Mesenchymal stem cell (in vitro differentiated cells and primary cell): ENCODE data around the gene XAGE1A. TPM values are rescaled to one million over a fixed set of nuclear protein-coding genes. Genes with fewer than 3 reads are reported as not detected.
"Not testable (repeated sequence)": the region's sequence is repeated elsewhere in the genome, so short reads cannot be mapped to it uniquely, and the experiment has no call there.

Experiments used
- DNase-seq: peaks from one replicate; pipeline ENCODE4 v3.0.0-alpha.2; 2013
- H2AFZ ChIP-seq: one replicate; pipeline ENCODE4 v1.6.1; 2013; ENCODE audit warnings: low read depth, mild to moderate bottlenecking, control low read depth, inconsistent platforms, low read length, moderate library complexity
- H2AK5ac ChIP-seq: 2 replicates; pipeline ENCODE4 v1.6.1; 2013; ENCODE audit warnings: low read length, moderate library complexity, mild to moderate bottlenecking, inconsistent platforms; ENCODE audit not compliant: severe bottlenecking
- H2BK120ac ChIP-seq: one replicate; pipeline ENCODE4 v1.6.1; 2013; ENCODE audit warnings: low read depth, mild to moderate bottlenecking, inconsistent platforms, low read length, moderate library complexity
- H2BK12ac ChIP-seq, 2 experiments: one replicate each; pipeline ENCODE4 v1.6.1; 2013; ENCODE audit warnings: inconsistent platforms in 2 of 2, low read length in 2 of 2, mild to moderate bottlenecking in 2 of 2, moderate library complexity in 2 of 2, control low read depth in 1 of 2
- H2BK15ac ChIP-seq: one replicate; pipeline ENCODE4 v1.6.1; 2013; ENCODE audit warnings: mild to moderate bottlenecking, low read depth, inconsistent platforms; ENCODE audit not compliant: poor library complexity, severe bottlenecking
- H2BK5ac ChIP-seq: 2 replicates; pipeline ENCODE4 v1.6.1; 2013; ENCODE audit warnings: low read depth, mild to moderate bottlenecking, low read length, control low read depth, inconsistent platforms; ENCODE audit not compliant: poor library complexity, severe bottlenecking
- H3K14ac ChIP-seq, 2 experiments: one replicate each; pipeline ENCODE4 v1.6.1; 2013; ENCODE audit warnings: inconsistent platforms in 2 of 2, low read length in 2 of 2, control low read depth in 1 of 2, mild to moderate bottlenecking in 1 of 2, moderate library complexity in 1 of 2
- H3K18ac ChIP-seq, 2 experiments: one replicate each; pipeline ENCODE4 v1.6.1; 2013; ENCODE audit warnings: inconsistent platforms in 2 of 2, low read length in 2 of 2, control low read depth in 1 of 2, low read depth in 1 of 2, mild to moderate bottlenecking in 1 of 2
- H3K23ac ChIP-seq, 2 experiments: one replicate each; pipeline ENCODE4 v1.6.1; 2013; ENCODE audit warnings: inconsistent platforms in 2 of 2, low read length in 2 of 2, mild to moderate bottlenecking in 2 of 2, moderate library complexity in 2 of 2, control low read depth in 1 of 2
- H3K27ac ChIP-seq: 2 replicates; pipeline ENCODE4 v1.5.1; 2013; ENCODE audit warnings: mild to moderate bottlenecking, moderate library complexity, low read length, control low read depth, inconsistent platforms; ENCODE audit not compliant: poor library complexity, severe bottlenecking
- H3K27me3 ChIP-seq, 2 experiments: 2 replicates each; pipeline versions ENCODE4 v1.6.1 to v1.7.0; 2013; ENCODE audit warnings: low read length in 2 of 2, mild to moderate bottlenecking in 2 of 2, moderate library complexity in 2 of 2, control low read depth in 1 of 2, inconsistent platforms in 1 of 2; ENCODE audit not compliant: control insufficient read depth in 1 of 2, insufficient read depth in 1 of 2
- H3K36me3 ChIP-seq, 2 experiments: 2 replicates each; pipeline versions ENCODE4 v1.6.1 to v1.7.0; 2013; ENCODE audit warnings: low read length in 2 of 2, control low read depth in 1 of 2, inconsistent platforms in 1 of 2, low read depth in 1 of 2, mild to moderate bottlenecking in 1 of 2; ENCODE audit not compliant: insufficient read depth in 2 of 2, control insufficient read depth in 1 of 2
- H3K4ac ChIP-seq, 2 experiments: one replicate each; pipeline ENCODE4 v1.6.1; 2013; ENCODE audit warnings: inconsistent platforms in 2 of 2, low read length in 2 of 2, mild to moderate bottlenecking in 2 of 2, moderate library complexity in 2 of 2, control low read depth in 1 of 2, low read depth in 1 of 2
- H3K4me1 ChIP-seq: 2 replicates; pipeline ENCODE4 v1.6.1; 2013; ENCODE audit warnings: low read depth, low read length, control low read depth; ENCODE audit not compliant: control insufficient read depth, insufficient read depth
- H3K4me2 ChIP-seq: 2 replicates; pipeline ENCODE4 v1.6.1; 2013; ENCODE audit warnings: low read length, mild to moderate bottlenecking, inconsistent platforms; ENCODE audit not compliant: poor library complexity, severe bottlenecking
- H3K4me3 ChIP-seq, 2 experiments: 2 replicates each; pipeline versions ENCODE4 v1.5.1 to v1.7.0; 2013; ENCODE audit warnings: low read length in 2 of 2, mild to moderate bottlenecking in 2 of 2, control low read depth in 1 of 2, low read depth in 1 of 2; ENCODE audit not compliant: insufficient read depth in 1 of 2
- H3K79me1 ChIP-seq: replicated peaks from 2 replicates; pipeline ENCODE4 v1.6.1; 2013; ENCODE audit warnings: mild to moderate bottlenecking, control low read depth, low read length, inconsistent platforms; ENCODE audit not compliant: poor library complexity, severe bottlenecking
- H3K9ac ChIP-seq: 2 replicates; pipeline ENCODE4 v1.7.0; 2013; ENCODE audit warnings: mild to moderate bottlenecking, low read length, moderate library complexity
- H3K9me3 ChIP-seq: 2 replicates; pipeline ENCODE4 v1.7.0; 2013; ENCODE audit warnings: mild to moderate bottlenecking, low read length; ENCODE audit not compliant: control insufficient read depth
- H4K8ac ChIP-seq: one replicate; pipeline ENCODE4 v1.6.1; 2013; ENCODE audit warnings: inconsistent platforms, mild to moderate bottlenecking, low read length, moderate library complexity
- H4K91ac ChIP-seq: one replicate; pipeline ENCODE4 v1.6.1; 2013; ENCODE audit warnings: mild to moderate bottlenecking, low read length, inconsistent platforms
- WGBS: methylation state at CpG from one replicate; pipeline ENCODE4 v1.1.7; 2013; ENCODE audit warnings: mixed read lengths; 5-methylcytosine and 5-hydroxymethylcytosine counted together
- small RNA-seq: library from polyadenylated mRNA; stranded (forward); fragments of <200 nt; extraction: miRNeasy Mini kit (QIAGEN cat#:217004); gene quantifications from one replicate; pipeline ENCODE3, GENCODE V24; 2013; ENCODE audit warnings: low read depth

The XAGE1A gene

GRCh38 chrX:52542311-52542710 is 46.7 kb downstream of the XAGE1A start:
- Histone ChIP-seq H3K23ac (no peak overlapping the region), H3K9me3 (no peaks in the 10 kb centered on the region), H4K8ac (no peak overlapping the region), H3K4ac (no peak overlapping the region), H3K4me2 (no peak overlapping the region), H2AK5ac (no peak overlapping the region), H3K27me3 (peaks cover 0 to 26% of the 10 kb centered on the region in 2 experiments), H2BK120ac (no peak overlapping the region), H2BK5ac (no peak overlapping the region), H3K4me3 (no peak overlapping the region), H2BK15ac (no peak overlapping the region), H2AFZ (no peak overlapping the region), H2BK12ac (no peak overlapping the region), H3K4me1 (no peaks in the 10 kb centered on the region), H3K36me3 (no peaks in the 10 kb centered on the region), H3K14ac (no peak overlapping the region), H3K9ac (no peak overlapping the region), H4K91ac (no peak overlapping the region), H3K18ac (no peak overlapping the region), H3K27ac (no peak overlapping the region), H3K79me1 (no peaks in the 10 kb centered on the region)
- no peak for DNase-seq
- no CpG with 5 or more reads among the region's 6 CpGs for WGBS

GRCh38 chrX:52544147-52544840 is 48.7 kb downstream of the XAGE1A start:
- H2BK120ac ChIP-seq, result no peak overlapping the region

GRCh38 chrX:52548769-52549168 is 53.2 kb downstream of the XAGE1A start:
- not testable (repeated sequence) for H3K4ac ChIP-seq, H2BK15ac ChIP-seq, H3K23ac ChIP-seq, H4K91ac ChIP-seq, H3K9me3 ChIP-seq, H3K4me1 ChIP-seq, H2BK12ac ChIP-seq, H2BK120ac ChIP-seq, H3K79me1 ChIP-seq, H3K14ac ChIP-seq, H3K36me3 ChIP-seq, H3K18ac ChIP-seq, H3K9ac ChIP-seq, H3K4me3 ChIP-seq, H3K27ac ChIP-seq, H2AK5ac ChIP-seq, H2BK5ac ChIP-seq, H4K8ac ChIP-seq, DNase-seq, H2AFZ ChIP-seq, H3K4me2 ChIP-seq
- no CpG with 5 or more reads among the region's 3 CpGs for WGBS
- H3K27me3 ChIP-seq, result peaks cover 0 to 24% of the 10 kb centered on the region in 2 experiments

More at GRCh38 chrX:52544147-52544840, 48.7 kb downstream of the XAGE1A start:
- no peak overlapping the region for H3K27ac ChIP-seq
- no peak overlapping the region for H4K91ac ChIP-seq
- H3K27me3 ChIP-seq, result peaks cover 0 to 37% of the 10 kb centered on the region in 2 experiments
- H3K9me3 ChIP-seq, result no peaks in the 10 kb centered on the region
- H3K79me1 ChIP-seq, result no peaks in the 10 kb centered on the region
- no peak overlapping the region for H4K8ac ChIP-seq
- WGBS, result 90% methylated on average over 20 of the region's 21 CpGs
- no peak overlapping the region for H3K23ac ChIP-seq
- no peak overlapping the region for H3K9ac ChIP-seq
- no peak overlapping the region for H2BK5ac ChIP-seq
- no peak overlapping the region for H2BK12ac ChIP-seq
- H3K4me2 ChIP-seq, result no peak overlapping the region
- no peak overlapping the region for H3K4me3 ChIP-seq
- H3K4me1 ChIP-seq, result no peaks in the 10 kb centered on the region
- H3K4ac ChIP-seq, result no peak overlapping the region
- no peak overlapping the region for H2AFZ ChIP-seq
- H3K36me3 ChIP-seq, result no peaks in the 10 kb centered on the region
- no peak for DNase-seq
- no peak overlapping the region for H3K14ac ChIP-seq
- H3K18ac ChIP-seq, result no peak overlapping the region
- H2BK15ac ChIP-seq, result no peak overlapping the region
- H2AK5ac ChIP-seq, result no peak overlapping the region

Small RNA genes within 50 kb of the gene (small RNA-seq; reads per million reads assigned to genes)
- gene BX510359.8 (not detected), gene RBM22P7 (not detected)
